Glutamatergic neuron (in vitro differentiated cells): ENCODE data around the gene ARID4A. TPM values are rescaled to one million over a fixed set of nuclear protein-coding genes. Genes with fewer than 3 reads are reported as not detected.

Source experiments
- DNase-seq: peaks from one replicate; pipeline ENCODE4 v3.0.0; 2022
- H3K27ac Mint-ChIP-seq: one replicate; pipeline ENCODE4 v1.8.0; 2020; ENCODE audit warnings: mild to moderate bottlenecking, mixed read lengths, inconsistent platforms; ENCODE audit not compliant: unreplicated experiment
- H3K27me3 Mint-ChIP-seq: one replicate; pipeline ENCODE4 v1.8.0; 2020; ENCODE audit warnings: mild to moderate bottlenecking, moderate library complexity, mixed read lengths, inconsistent platforms; ENCODE audit not compliant: unreplicated experiment
- H3K36me3 Mint-ChIP-seq: one replicate; pipeline ENCODE4 v1.8.0; 2020; ENCODE audit warnings: mild to moderate bottlenecking, mixed read lengths, inconsistent platforms; ENCODE audit not compliant: unreplicated experiment
- H3K4me1 Mint-ChIP-seq: one replicate; pipeline ENCODE4 v1.8.0; 2020; ENCODE audit warnings: mild to moderate bottlenecking, low read depth, mixed read lengths, inconsistent platforms; ENCODE audit not compliant: unreplicated experiment
- H3K4me3 Mint-ChIP-seq: one replicate; pipeline ENCODE4 v1.8.0; 2020; ENCODE audit warnings: mild to moderate bottlenecking, mixed read lengths, inconsistent platforms; ENCODE audit not compliant: unreplicated experiment
- H3K9me3 Mint-ChIP-seq: one replicate; pipeline ENCODE4 v1.8.0; 2020; ENCODE audit warnings: mild to moderate bottlenecking, moderate library complexity, mixed read lengths, inconsistent platforms; ENCODE audit not compliant: unreplicated experiment
- total RNA-seq: library from RNA; stranded (reverse); fragmentation: NEBNext Ultra II Directional; extraction: Animal tissue kit (Norgen Biotek cat#: 25700); gene quantifications from one replicate; pipeline ENCODE4 v1.2.1, GENCODE V29; 2021; ENCODE audit not compliant: unreplicated experiment
- TF ChIP-seq, protein P1 (sequence below): fragments of 200-600 bp; sonication (generic); IDR thresholded peaks from one replicate; pipeline ENCODE4 v1.5.0; 2021; ENCODE audit not compliant: partially characterized antibody, unreplicated experiment

Gene ARID4A
- total RNA-seq, 1 donor from 2014 or later, result 22.4 TPM

DNA sequence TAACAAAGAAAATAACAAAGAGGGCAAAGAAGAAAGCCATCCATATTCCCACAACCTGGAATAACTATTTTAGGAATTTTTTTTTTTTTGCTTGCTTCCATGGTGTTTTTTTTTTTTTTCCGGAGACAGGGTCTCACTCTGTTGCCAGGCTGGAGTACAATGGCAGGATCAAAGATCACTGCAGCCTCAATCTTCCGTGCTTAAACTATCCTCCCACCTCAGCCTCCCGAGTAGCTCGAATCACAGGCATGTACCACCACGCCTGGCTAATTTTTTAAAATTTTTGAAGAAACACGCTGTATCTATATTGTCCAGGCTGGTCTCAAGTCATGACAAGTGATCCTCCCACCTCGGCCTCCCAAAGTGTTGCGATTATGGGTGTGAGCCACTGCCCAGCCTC lies 20.2 kb upstream of the ARID4A start:
- H3K9me3 Mint-ChIP-seq, result no peaks in the 10 kb centered on the region
- TF ChIP-seq, protein P1, sequence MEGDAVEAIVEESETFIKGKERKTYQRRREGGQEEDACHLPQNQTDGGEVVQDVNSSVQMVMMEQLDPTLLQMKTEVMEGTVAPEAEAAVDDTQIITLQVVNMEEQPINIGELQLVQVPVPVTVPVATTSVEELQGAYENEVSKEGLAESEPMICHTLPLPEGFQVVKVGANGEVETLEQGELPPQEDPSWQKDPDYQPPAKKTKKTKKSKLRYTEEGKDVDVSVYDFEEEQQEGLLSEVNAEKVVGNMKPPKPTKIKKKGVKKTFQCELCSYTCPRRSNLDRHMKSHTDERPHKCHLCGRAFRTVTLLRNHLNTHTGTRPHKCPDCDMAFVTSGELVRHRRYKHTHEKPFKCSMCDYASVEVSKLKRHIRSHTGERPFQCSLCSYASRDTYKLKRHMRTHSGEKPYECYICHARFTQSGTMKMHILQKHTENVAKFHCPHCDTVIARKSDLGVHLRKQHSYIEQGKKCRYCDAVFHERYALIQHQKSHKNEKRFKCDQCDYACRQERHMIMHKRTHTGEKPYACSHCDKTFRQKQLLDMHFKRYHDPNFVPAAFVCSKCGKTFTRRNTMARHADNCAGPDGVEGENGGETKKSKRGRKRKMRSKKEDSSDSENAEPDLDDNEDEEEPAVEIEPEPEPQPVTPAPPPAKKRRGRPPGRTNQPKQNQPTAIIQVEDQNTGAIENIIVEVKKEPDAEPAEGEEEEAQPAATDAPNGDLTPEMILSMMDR, result no peak
- H3K27me3 Mint-ChIP-seq, result peaks cover under 1% of the 10 kb centered on the region
- no peaks in the 10 kb centered on the region for H3K36me3 Mint-ChIP-seq
- no peak for DNase-seq
- peaks cover 7% of the 10 kb centered on the region for H3K4me1 Mint-ChIP-seq
- no peak overlapping the region for H3K4me3 Mint-ChIP-seq
- no peak overlapping the region for H3K27ac Mint-ChIP-seq

DNA sequence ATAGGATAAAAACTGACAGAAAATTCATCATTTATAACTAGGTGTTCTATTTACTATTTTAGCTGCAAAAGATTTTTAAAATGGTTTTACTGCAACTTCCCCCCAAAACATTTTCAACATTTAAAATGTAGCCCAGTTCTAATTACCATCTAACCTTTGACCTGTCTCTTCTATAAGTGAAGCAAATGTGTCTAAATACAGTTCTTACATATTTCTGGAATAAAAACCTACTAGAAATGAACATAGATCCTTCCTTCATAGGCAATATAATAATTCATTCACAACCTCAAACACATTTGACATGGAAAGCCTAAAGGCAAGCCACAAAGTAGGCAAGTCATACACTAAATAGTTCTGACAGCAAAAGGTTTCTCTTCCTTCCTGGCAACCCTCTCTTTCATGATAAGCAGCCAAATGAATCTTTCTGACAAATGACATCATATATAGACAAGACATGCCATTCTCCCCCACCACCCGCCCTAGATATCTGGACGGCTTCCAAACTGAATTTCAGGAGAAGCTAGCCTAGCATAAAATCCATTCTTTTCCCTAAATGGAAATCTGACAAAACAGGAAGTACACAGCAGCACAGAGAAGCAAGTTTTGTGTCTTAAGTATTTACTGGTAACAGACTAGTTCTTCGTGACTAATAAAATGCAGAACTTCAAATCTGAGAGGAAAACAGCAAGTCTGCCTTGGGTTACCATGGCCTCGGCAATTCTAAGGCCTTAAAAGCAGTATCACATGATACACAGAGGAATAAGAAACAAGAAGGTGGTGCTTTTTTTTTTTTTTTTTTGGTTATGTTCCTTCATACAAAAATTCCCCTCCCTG lies 17.2 kb upstream of the ARID4A start:
- TF ChIP-seq, protein P1, result no peak
- H3K36me3 Mint-ChIP-seq, result no peaks in the 10 kb centered on the region
- no peaks in the 10 kb centered on the region for H3K9me3 Mint-ChIP-seq
- peaks cover 7% of the 10 kb centered on the region for H3K4me1 Mint-ChIP-seq
- no peak for DNase-seq
- H3K27ac Mint-ChIP-seq, result peak overlapping the region; percentile 64
- H3K4me3 Mint-ChIP-seq, result no peak overlapping the region
- H3K27me3 Mint-ChIP-seq, result peaks cover 3% of the 10 kb centered on the region

DNA sequence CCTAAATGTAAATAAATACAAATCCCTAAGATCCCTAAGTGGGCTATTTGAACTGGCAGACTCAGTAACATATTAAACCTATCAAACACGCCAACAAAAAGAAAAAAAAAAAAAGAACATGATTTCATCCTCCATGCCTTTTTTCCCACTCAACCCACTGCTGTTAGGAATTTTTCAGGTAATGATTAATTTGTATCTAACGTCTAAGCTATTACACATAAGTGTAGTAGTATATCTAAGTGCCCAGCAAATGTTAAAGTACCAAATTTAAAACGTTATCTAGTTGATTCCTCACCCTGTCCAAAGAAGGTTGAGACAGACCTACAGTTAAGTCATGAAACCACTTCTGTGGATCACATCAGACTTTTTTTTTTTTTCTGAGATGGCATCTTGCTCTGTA lies 16.4 kb upstream of the ARID4A start:
- Mint-ChIP-seq H3K27me3 (peaks cover 3% of the 10 kb centered on the region), H3K9me3 (no peaks in the 10 kb centered on the region), H3K36me3 (no peaks in the 10 kb centered on the region), H3K4me3 (no peak overlapping the region), H3K27ac (no peak overlapping the region), H3K4me1 (peaks cover 5% of the 10 kb centered on the region)
- TF ChIP-seq, protein P1, result no peak
- no peak for DNase-seq

DNA sequence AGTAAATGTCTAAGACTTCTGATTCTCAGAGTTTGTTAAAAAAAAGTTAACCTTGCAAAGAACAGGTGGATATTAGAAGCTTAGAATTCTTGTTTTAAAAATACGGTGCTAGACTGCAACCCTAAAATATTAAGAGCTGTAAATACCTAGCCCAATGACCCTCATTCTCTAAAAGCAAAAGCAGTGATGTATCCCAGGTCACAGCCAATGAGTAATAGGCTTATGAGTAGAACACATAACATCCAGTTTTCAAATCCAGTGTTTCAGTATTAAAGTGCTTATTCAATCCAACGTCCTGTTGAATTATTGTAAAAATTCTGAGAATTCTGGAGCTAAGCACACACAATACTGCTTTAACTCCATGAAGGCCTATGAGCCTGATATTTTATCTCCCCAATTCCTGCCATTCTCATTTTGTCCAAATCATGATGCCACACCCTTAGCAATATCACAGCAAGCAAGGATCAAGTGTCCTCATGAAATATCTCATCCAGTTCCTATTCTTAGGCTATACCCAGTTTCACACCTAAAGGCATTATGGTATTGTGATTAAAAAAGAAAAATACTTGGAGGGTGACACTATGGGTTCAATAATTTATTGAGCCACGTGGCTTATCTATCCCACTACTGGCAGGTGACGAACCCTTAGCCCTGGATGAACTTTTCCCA lies 15.3 kb upstream of the ARID4A start:
- Mint-ChIP-seq H3K27me3 (peaks cover 3% of the 10 kb centered on the region), H3K36me3 (no peaks in the 10 kb centered on the region)
- TF ChIP-seq, protein P1, result no peak

DNA sequence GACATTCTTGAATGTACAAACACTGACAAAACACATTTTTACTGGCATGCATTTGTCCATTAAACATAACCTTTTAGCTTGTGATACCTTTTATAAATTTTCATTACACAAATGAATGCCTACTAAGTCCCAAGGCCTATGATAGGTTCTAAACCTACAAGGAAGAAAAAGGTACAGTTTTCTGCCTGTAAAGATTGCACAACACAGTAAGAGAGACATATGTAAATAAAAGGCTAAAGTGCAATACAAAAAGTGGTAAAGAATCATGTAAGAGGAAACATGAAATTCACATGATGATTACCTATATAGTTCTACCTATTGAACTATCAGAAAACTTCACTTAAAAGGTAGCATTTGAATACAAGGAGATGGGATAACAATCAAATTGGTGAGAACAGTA lies 14.6 kb upstream of the ARID4A start:
- H3K36me3 Mint-ChIP-seq, result no peaks in the 10 kb centered on the region
- DNase-seq, result no peak

More for the DNA sequence above, 15.3 kb upstream of the ARID4A start:
- Mint-ChIP-seq H3K4me1 (peaks cover 5% of the 10 kb centered on the region), H3K4me3 (no peak overlapping the region), H3K9me3 (no peaks in the 10 kb centered on the region), H3K27ac (no peak overlapping the region)
- DNase-seq, result no peak

More for the DNA sequence above, 14.6 kb upstream of the ARID4A start:
- H3K27ac Mint-ChIP-seq, result no peak overlapping the region
- TF ChIP-seq, protein P1, result no peak
- peaks cover 5% of the 10 kb centered on the region for H3K4me1 Mint-ChIP-seq
- no peaks in the 10 kb centered on the region for H3K9me3 Mint-ChIP-seq
- no peak overlapping the region for H3K4me3 Mint-ChIP-seq
- H3K27me3 Mint-ChIP-seq, result peaks cover 3% of the 10 kb centered on the region
